SK-N-SH treated with all-trans-retinoic acid at 6 μM for 48 hours (cell line): ENCODE measurements around the gene PHLDB1.

Experiments used
- ATAC-seq: fragments of 200-7000 bp; cut with Tn5 transposase; 3 replicates; pipeline ENCODE4 v1.9.1; 2020; ENCODE audit warnings: mild to moderate bottlenecking, moderate library complexity
- ARNTL ChIP-seq: fragments of 450-650 bp; formaldehyde crosslinking; IDR thresholded peaks from 2 replicates; pipeline ENCODE4 v1.5.0; 2020; ENCODE audit warnings: low read depth, mild to moderate bottlenecking, moderate library complexity, borderline replicate concordance
- BACH2 ChIP-seq: fragments of 250-450 bp; sonication (Bioruptor Pico); IDR thresholded peaks from 2 replicates; pipeline ENCODE4 v1.9.0; 2021; ENCODE audit warnings: mild to moderate bottlenecking, borderline replicate concordance
- CREB5 ChIP-seq: fragments of 250-450 bp; sonication (Bioruptor Pico); IDR thresholded peaks from 2 replicates; pipeline ENCODE4 v1.5.1; 2020; ENCODE audit warnings: low read depth, mild to moderate bottlenecking, moderate library complexity
- CSDC2 ChIP-seq: fragments of 250-450 bp; sonication (Bioruptor Pico); IDR thresholded peaks from 2 replicates; pipeline ENCODE4 v1.5.0; 2020; ENCODE audit warnings: mild to moderate bottlenecking, moderate library complexity
- CSRNP3 ChIP-seq: fragments of 250-450 bp; sonication (Bioruptor Pico); IDR thresholded peaks from 2 replicates; pipeline ENCODE4 v1.5.1; 2021; ENCODE audit warnings: mild to moderate bottlenecking, moderate library complexity
- ESRRG ChIP-seq: fragments of 250-450 bp; sonication (Bioruptor Pico); IDR thresholded peaks from 2 replicates; pipeline ENCODE4 v1.6.1; 2021; ENCODE audit warnings: mild to moderate bottlenecking
- GLIS3 ChIP-seq: fragments of 250-450 bp; sonication (Bioruptor Pico); IDR thresholded peaks from 2 replicates; pipeline ENCODE4 v1.5.0; 2020; ENCODE audit warnings: mild to moderate bottlenecking, moderate library complexity
- ISL1 ChIP-seq: fragments of 250-450 bp; sonication (Bioruptor Pico); IDR thresholded peaks from 2 replicates; pipeline ENCODE4 v2.1.2; 2022; ENCODE audit warnings: mild to moderate bottlenecking, moderate library complexity
- OSR1 ChIP-seq: fragments of 250-450 bp; sonication (Bioruptor Pico); IDR thresholded peaks from 2 replicates; pipeline ENCODE4 v1.8.0; 2022; ENCODE audit warnings: moderate library complexity, mild to moderate bottlenecking, inconsistent platforms
- PATZ1 ChIP-seq: fragments of 250-450 bp; sonication (Bioruptor Pico); IDR thresholded peaks from 2 replicates; pipeline ENCODE4 v1.8.0; 2020; ENCODE audit warnings: mild to moderate bottlenecking, moderate library complexity, borderline replicate concordance
- POU6F1 ChIP-seq: fragments of 250-450 bp; sonication (Bioruptor Pico); IDR thresholded peaks from 2 replicates; pipeline ENCODE4 v1.8.0; 2021; ENCODE audit warnings: low read depth, mild to moderate bottlenecking, moderate library complexity, borderline replicate concordance
- PPARA ChIP-seq: fragments of 250-450 bp; sonication (Bioruptor Pico); IDR thresholded peaks from 2 replicates; pipeline ENCODE4 v1.5.0; 2020; ENCODE audit warnings: mild to moderate bottlenecking, borderline replicate concordance
- RARB ChIP-seq: fragments of 250-450 bp; sonication (Bioruptor Pico); IDR thresholded peaks from 2 replicates; pipeline ENCODE4 v1.8.0; 2021; ENCODE audit warnings: mild to moderate bottlenecking, moderate library complexity
- SNAI2 ChIP-seq: fragments of 250-450 bp; sonication (Bioruptor Pico); IDR thresholded peaks from 2 replicates; pipeline ENCODE4 v1.5.0; 2020; ENCODE audit warnings: mild to moderate bottlenecking, moderate library complexity
- TCF4 ChIP-seq: fragments of 250-450 bp; sonication (Bioruptor Pico); IDR thresholded peaks from 2 replicates; pipeline ENCODE4 v1.8.0; 2021; ENCODE audit warnings: mild to moderate bottlenecking, moderate library complexity, borderline replicate concordance
- TSHZ2 ChIP-seq: fragments of 250-450 bp; sonication (Bioruptor Pico); IDR thresholded peaks from 2 replicates; pipeline ENCODE4 v1.5.0; 2020; ENCODE audit warnings: mild to moderate bottlenecking, moderate library complexity
- ZNF565 ChIP-seq: fragments of 450-650 bp; formaldehyde crosslinking; conservative IDR thresholded peaks from 2 replicates; pipeline ENCODE4 v1.5.0; 2020; ENCODE audit warnings: low read depth, mild to moderate bottlenecking, moderate library complexity
- ZNF70 ChIP-seq: fragments of 450-650 bp; formaldehyde crosslinking; IDR thresholded peaks from 2 replicates; pipeline ENCODE4 v1.5.0; 2020; ENCODE audit warnings: mild to moderate bottlenecking, moderate library complexity
- ZNF8 ChIP-seq: fragments of 450-650 bp; formaldehyde crosslinking; IDR thresholded peaks from 2 replicates; pipeline ENCODE4 v1.5.0; 2020; ENCODE audit warnings: mild to moderate bottlenecking, moderate library complexity

Gene PHLDB1

GRCh38 chr11:118689852-118690552, 82.6 kb downstream of the PHLDB1 start:
- ATAC-seq, result peak; percentile 95
- TF ChIP-seq ESRRG (CRISPR knock-in tag) (0 out of 2 replicates have a peak, but pooled peaks have one; percentile 6), ARNTL (CRISPR knock-in tag) (no peak), POU6F1 (CRISPR knock-in tag) (no peak), ZNF565 (no peak), ZNF70 (CRISPR knock-in tag) (no peak), TSHZ2 (peak; percentile 58; the same call in 1 of the 2 replicates), ZNF8 (CRISPR knock-in tag) (no peak), TCF4 (peak; percentile 84), PATZ1 (peak; percentile 82; the same call in 1 of the 2 replicates), BACH2 (CRISPR knock-in tag) (no peak), PPARA (CRISPR knock-in tag) (no peak)

GRCh38 chr11:118690553-118691304, 83.3 kb downstream of the PHLDB1 start:
- ATAC-seq, result no peak
- no peak for TF ChIP-seq PATZ1
- TF ChIP-seq BACH2 (CRISPR knock-in tag), result no peak
- TF ChIP-seq OSR1, result no peak
- TF ChIP-seq SNAI2, result no peak
- no peak for TF ChIP-seq ZNF70 (CRISPR knock-in tag)
- no peak for TF ChIP-seq TCF4
- no peak for TF ChIP-seq CSDC2
- TF ChIP-seq, all 23 proteins: peak for 0

DNA sequence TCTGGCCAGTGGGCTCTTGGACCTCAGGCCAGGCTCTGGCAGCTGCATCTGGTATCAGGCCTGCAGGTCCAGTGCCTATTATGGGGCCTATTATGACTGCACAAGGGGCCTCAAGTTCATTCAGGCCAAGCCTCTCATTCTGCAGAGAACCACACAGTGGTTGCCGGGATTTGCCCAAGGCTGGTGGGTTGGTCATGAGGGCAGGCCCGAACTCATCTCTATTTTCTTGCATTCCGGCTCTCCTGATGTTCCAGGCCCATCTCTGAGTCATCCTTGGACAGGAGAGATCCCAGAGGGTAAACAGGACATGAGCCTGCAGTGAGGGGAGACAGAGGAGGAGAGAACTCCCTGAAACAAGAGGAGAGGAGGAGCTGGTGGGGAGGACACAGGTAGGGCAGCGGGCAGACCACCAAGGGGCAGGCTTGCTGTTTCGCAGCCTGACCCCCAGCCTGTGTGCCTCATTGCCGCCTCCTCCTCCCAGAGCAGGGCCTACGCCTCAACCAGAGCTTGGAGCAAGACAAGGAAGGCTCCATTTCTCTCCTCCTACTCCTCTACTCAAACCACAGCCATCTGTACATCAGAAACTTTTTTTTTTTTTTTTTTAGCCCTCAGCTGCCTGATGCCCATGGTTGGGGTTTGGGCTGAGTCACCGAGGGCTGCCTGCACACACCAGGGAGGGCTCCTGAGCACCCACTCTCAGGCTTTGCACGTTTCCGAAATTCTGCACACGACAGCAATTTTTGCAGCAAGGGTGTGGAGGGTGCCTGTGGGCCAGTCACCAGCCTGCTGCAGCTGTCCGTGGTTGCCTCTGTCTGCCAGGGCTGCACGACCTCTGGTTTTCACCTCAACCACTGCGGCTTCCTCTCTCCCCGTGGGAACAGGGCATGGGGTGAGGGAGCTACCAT, 84.8 kb downstream of the PHLDB1 start:
- TF ChIP-seq OSR1 (no peak), ISL1 (CRISPR knock-in tag) (no peak), CSRNP3 (CRISPR knock-in tag) (no peak), ZNF565 (no peak), RARB (CRISPR knock-in tag) (no peak), PPARA (CRISPR knock-in tag) (no peak), ESRRG (CRISPR knock-in tag) (no peak), CREB5 (CRISPR knock-in tag) (no peak), SNAI2 (no peak), TCF4 (no peak), GLIS3 (CRISPR knock-in tag) (no peak), TSHZ2 (no peak), CSDC2 (no peak)
- no peak for ATAC-seq
